Prostate gland (tissue), 2 donors: ENCODE measurements around the gene CDH6. TPM values are rescaled to one million over a fixed set of nuclear protein-coding genes. Genes with fewer than 3 reads are reported as not detected.

Experiments used
- DNase-seq: peaks from one replicate; pipeline ENCODE4 v3.0.0-alpha.2; 2019; ENCODE audit warnings: low spot score
- H3K27ac ChIP-seq, 2 donors: fragments of 200-600 bp; sonication (generic); 2 replicates each; pipeline ENCODE4 v1.5.1; 2017 to 2019
- H3K27me3 ChIP-seq: fragments of 200-600 bp; sonication (generic); replicated peaks from 2 replicates; pipeline ENCODE4 v1.5.1; 2019; ENCODE audit not compliant: insufficient read depth
- H3K36me3 ChIP-seq, 2 donors: fragments of 200-600 bp; sonication (generic); 1 replicate in 1 of 2; 2 replicates in 1 of 2; pipeline versions ENCODE4 v1.5.1 to v1.8.1; 2017 to 2019
- H3K4me1 ChIP-seq: fragments of 200-600 bp; sonication (generic); replicated peaks from 2 replicates; pipeline ENCODE4 v1.5.1; 2019
- H3K4me3 ChIP-seq, 2 donors: fragments of 200-600 bp; sonication (generic); 2 replicates each; pipeline ENCODE4 v1.5.1; 2017 to 2019
- H3K9me3 ChIP-seq: fragments of 200-600 bp; sonication (generic); 2 replicates; pipeline ENCODE4 v1.5.1; 2017
- POLR2A ChIP-seq: fragments of 450-650 bp; IDR thresholded peaks from one replicate; pipeline ENCODE4 v1.6.1; 2016; ENCODE audit warnings: antibody characterized with exemption, mild to moderate bottlenecking
- POLR2AphosphoS5 ChIP-seq: sonication (generic); formaldehyde crosslinking; IDR thresholded peaks from one replicate; pipeline ENCODE4 v1.6.1; 2017; ENCODE audit warnings: antibody characterized with exemption
- WGBS: methylation state at CpG from one replicate; pipeline ENCODE4 v1.1.5; 2018; 5-methylcytosine and 5-hydroxymethylcytosine counted together
- intact Hi-C: fragments of 100-400 bp; cut with DNase I; formaldehyde crosslinking; loops from one replicate; pipeline ENCODE4 v1.14.2; 2022
- total RNA-seq, 2 donors: library from RNA; depleted of rRNA; stranded (reverse); fragments of >200 nt; gene quantifications; one replicate each; pipeline ENCODE4 v1.1.0, GENCODE V29; 2016
- TF ChIP-seq, protein P1 (sequence below), 4 experiments: fragments of 200-600 bp in 2 of 4; fragments of 450-650 bp in 2 of 4; sonication (generic) in 2 of 4; IDR thresholded peaks; 1 replicate in 3 of 4; 2 replicates in 1 of 4; pipeline ENCODE4 v1.5.1; 2016 to 2019; ENCODE audit warnings: antibody characterized with exemption in 4 of 4, mild to moderate bottlenecking in 2 of 4, moderate library complexity in 2 of 4

Gene CDH6
- total RNA-seq, 2 donors from 2014 or later = 1.2 to 2.3 TPM

DNA sequence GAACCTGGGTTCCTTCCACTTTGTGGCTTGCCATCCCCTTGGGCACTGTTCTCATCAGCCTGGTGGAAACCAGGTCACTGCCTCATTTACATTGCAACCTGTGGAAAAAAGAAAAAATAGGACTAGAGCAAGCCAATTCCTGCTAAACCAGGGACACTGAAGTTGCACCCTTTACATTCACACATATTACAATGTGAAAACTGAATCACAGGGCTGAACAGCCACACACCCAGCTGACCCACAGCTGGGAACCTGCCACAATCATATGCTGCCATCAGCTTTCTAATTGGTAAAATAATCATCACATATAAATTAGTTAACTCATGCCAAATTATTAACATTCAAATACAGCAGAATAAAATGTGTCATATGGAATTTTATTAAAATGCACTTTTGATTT lies 94.5 kb downstream of the CDH6 start:
- Histone ChIP-seq H3K27ac (no peak overlapping the region), H3K4me1 (no peaks in the 10 kb centered on the region), H3K4me3 (no peak overlapping the region), H3K36me3 (no peaks in the 10 kb centered on the region), H3K27me3 (no peaks in the 10 kb centered on the region), H3K9me3 (no peaks in the 10 kb centered on the region)
- DNase-seq = no peak
- TF ChIP-seq, protein P1, sequence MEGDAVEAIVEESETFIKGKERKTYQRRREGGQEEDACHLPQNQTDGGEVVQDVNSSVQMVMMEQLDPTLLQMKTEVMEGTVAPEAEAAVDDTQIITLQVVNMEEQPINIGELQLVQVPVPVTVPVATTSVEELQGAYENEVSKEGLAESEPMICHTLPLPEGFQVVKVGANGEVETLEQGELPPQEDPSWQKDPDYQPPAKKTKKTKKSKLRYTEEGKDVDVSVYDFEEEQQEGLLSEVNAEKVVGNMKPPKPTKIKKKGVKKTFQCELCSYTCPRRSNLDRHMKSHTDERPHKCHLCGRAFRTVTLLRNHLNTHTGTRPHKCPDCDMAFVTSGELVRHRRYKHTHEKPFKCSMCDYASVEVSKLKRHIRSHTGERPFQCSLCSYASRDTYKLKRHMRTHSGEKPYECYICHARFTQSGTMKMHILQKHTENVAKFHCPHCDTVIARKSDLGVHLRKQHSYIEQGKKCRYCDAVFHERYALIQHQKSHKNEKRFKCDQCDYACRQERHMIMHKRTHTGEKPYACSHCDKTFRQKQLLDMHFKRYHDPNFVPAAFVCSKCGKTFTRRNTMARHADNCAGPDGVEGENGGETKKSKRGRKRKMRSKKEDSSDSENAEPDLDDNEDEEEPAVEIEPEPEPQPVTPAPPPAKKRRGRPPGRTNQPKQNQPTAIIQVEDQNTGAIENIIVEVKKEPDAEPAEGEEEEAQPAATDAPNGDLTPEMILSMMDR (IDR thresholded peaks at IDR 0.05) = no peak
- no peak for TF ChIP-seq POLR2AphosphoS5
- no peak for TF ChIP-seq POLR2A
- intact Hi-C loops = no loop called here

DNA sequence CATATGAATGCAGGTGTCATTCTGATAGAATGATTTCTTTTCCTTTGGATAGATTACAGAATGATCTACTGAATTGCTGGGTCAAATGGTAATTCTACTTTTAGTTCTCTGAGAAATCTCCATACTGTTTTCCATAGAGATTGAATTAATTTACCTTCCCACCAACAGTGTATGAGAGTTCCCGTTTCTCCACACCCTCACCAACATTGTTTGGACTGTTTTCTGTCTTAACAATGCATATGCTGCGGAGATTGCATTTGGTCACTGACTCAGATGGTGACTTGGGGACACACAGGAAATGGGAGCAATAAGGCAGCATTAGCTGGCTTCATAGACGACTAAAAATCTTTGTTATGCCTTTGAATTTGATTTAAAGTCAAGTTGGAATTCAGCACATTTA lies 95.9 kb downstream of the CDH6 start:
- DNase-seq = no peak
- no peaks in the 10 kb centered on the region for H3K4me1 ChIP-seq
- H3K27me3 ChIP-seq = no peaks in the 10 kb centered on the region
- TF ChIP-seq POLR2A = no peak
- WGBS = 70% methylated on average over 3 of the region's 3 CpGs
- no peaks in the 10 kb centered on the region for H3K36me3 ChIP-seq
- no peak overlapping the region for H3K4me3 ChIP-seq
- H3K27ac ChIP-seq = no peak overlapping the region
- intact Hi-C loops = no loop called here
- no peaks in the 10 kb centered on the region for H3K9me3 ChIP-seq

DNA sequence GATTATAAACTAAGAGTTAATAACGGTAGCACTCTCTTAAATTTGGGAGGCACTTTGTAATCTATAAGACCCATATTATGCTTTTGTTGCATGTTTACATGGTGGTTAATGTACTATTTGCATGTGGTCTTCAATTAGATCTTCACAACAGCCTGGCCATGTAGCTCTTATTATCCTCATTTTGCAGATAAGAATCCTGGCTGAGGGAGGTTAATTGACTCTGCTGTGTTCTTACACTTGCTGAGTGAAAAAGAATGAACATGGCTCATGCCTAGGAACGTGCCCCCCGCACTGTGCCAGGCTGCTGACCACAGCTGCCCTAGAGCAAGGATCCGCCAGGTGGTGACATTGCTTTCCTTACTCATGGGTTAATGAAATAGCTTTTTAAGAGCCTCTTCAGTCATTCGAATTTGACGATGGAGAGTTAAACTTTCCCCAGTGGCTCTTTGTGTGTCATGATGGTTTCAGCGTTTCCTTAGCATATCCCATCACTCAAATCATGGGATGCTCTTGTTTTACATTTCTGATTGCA lies 97.9 kb downstream of the CDH6 start:
- Histone ChIP-seq H3K36me3 (no peaks in the 10 kb centered on the region), H3K27ac (no peak overlapping the region), H3K4me3 (no peak overlapping the region), H3K27me3 (no peaks in the 10 kb centered on the region), H3K4me1 (no peaks in the 10 kb centered on the region), H3K9me3 (no peaks in the 10 kb centered on the region)
- no peak for TF ChIP-seq POLR2AphosphoS5
- TF ChIP-seq, protein P1 (IDR thresholded peaks at IDR 0.05) = no peak
- TF ChIP-seq POLR2A = no peak
- intact Hi-C loops = no loop called here
- DNase-seq = no peak
- 53% methylated on average over 7 of the region's 7 CpGs for WGBS

DNA sequence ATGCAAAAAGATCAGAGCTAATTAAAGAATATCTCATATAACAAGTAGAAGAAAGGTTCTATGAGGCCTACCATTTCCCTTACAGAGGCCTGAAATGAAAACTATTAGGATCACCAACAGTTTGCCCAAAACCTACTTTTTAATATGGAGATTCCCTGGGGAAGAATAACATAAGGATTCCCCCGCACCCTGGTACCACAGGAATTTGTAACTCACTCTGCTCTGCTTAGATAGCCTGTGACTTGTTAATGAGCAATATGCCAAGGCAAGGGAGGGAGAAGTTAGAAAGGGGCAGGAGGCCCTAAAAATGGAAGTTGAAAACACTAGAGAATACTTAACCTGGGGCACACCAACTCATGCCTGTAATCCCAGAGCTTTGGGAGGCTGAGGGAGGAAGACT lies 107.0 kb downstream of the CDH6 start:
- intact Hi-C loops = no loop called here
- no peak for DNase-seq
- Histone ChIP-seq H3K27me3 (no peaks in the 10 kb centered on the region), H3K27ac (no peak overlapping the region), H3K4me1 (no peaks in the 10 kb centered on the region), H3K9me3 (no peaks in the 10 kb centered on the region), H3K4me3 (no peak overlapping the region), H3K36me3 (no peaks in the 10 kb centered on the region)
- WGBS = 88% methylated on average over 1 of the region's 1 CpG
- TF ChIP-seq, protein P1 (IDR thresholded peaks at IDR 0.05) = no peak
- TF ChIP-seq POLR2A (no peak), POLR2AphosphoS5 (no peak)

- Histone ChIP-seq H3K9me3 (no peaks in the 10 kb centered on the region), H3K4me1 (no peaks in the 10 kb centered on the region), H3K4me3 (no peak overlapping the region), H3K36me3 (no peaks in the 10 kb centered on the region), H3K27ac (no peak overlapping the region), H3K27me3 (no peaks in the 10 kb centered on the region)
- TF ChIP-seq POLR2AphosphoS5 (no peak), POLR2A (no peak)
- TF ChIP-seq, protein P1 (IDR thresholded peaks at IDR 0.05) = no peak
- 81% methylated on average over 5 of the region's 5 CpGs for WGBS
- intact Hi-C loops = no loop called here
- no peak for DNase-seq
Measured at GRCh38 chr5:31301833-31302232, 108.3 kb downstream of the CDH6 start.
